Stimulated activated CD4-positive, alpha-beta T cell treated with anti-CD3 and anti-CD28 coated beads, Interleukin-2, amount 100 ng/mL, for 24 hours (primary cell): Measurements from ENCODE around the gene ANKS1A.

Experiments
- DNase-seq, 2 donors: peaks; one replicate each; pipeline ENCODE4 v3.0.0-alpha.2; 2020

ANKS1A gene

GRCh38 chr6:35025232-35026188 is 136.5 kb downstream of the ANKS1A start:
- no peak for DNase-seq

GRCh38 chr6:35026434-35027222 is 137.6 kb downstream of the ANKS1A start:
- no peak for DNase-seq

- no peak for DNase-seq
Measured at GRCh38 chr6:35027807-35028206, 138.8 kb downstream of the ANKS1A start.

GRCh38 chr6:35028781-35029769 is 140.0 kb downstream of the ANKS1A start:
- no peak for DNase-seq

- DNase-seq = no peak
Measured at GRCh38 chr6:35030099-35030498, 141.0 kb downstream of the ANKS1A start.

GRCh38 chr6:35031611-35032529 is 142.8 kb downstream of the ANKS1A start:
- no peak for DNase-seq

GRCh38 chr6:35033683-35034082 is 144.6 kb downstream of the ANKS1A start:
- no peak for DNase-seq

GRCh38 chr6:35034411-35035191 is 145.5 kb downstream of the ANKS1A start:
- no peak for DNase-seq

GRCh38 chr6:35035481-35036030 is 146.5 kb downstream of the ANKS1A start:
- no peak for DNase-seq

GRCh38 chr6:35036059-35036827 is 147.2 kb downstream of the ANKS1A start:
- DNase-seq = no peak

GRCh38 chr6:35036828-35037663 is 148.0 kb downstream of the ANKS1A start:
- no peak for DNase-seq

- DNase-seq = no peak
Measured at GRCh38 chr6:35037664-35038038, 148.6 kb downstream of the ANKS1A start.

- DNase-seq = no peak
Measured at GRCh38 chr6:35038076-35038475, 149.0 kb downstream of the ANKS1A start.

GRCh38 chr6:35040398-35040797 is 151.3 kb downstream of the ANKS1A start:
- no peak for DNase-seq

- DNase-seq = no peak
Measured at GRCh38 chr6:35041086-35041861, 152.2 kb downstream of the ANKS1A start.

- DNase-seq = no peak
Measured at GRCh38 chr6:35042031-35042815, 153.2 kb downstream of the ANKS1A start.
